ENCODE results near the gene ZBTB16. TPM values are rescaled to one million over a fixed set of nuclear protein-coding genes. Genes with fewer than 3 reads are reported as not detected.

Gene ZBTB16
- total RNA-seq, 1 donor: under 0.01 TPM

DNA sequence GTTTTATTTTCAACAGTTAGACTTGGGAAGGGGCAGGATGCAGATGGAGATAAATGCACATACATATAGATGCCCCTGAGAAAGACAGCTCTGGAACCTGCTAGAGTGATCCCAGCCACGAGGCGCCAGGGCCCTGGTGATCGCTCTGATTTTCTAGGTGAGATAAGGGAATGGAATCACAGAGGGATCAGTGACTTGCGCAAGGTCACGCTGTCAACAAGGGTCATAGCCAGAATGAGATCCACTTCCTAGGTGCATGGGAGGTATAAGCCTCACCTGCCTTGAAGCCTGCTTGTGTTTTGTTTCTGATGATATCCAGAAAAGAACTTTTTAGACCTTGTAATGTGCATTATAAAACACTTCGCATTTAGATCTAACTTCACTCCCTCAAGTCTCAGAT, 47.5 kb downstream of the ZBTB16 start:
- Histone ChIP-seq H3K4me1 (ENCODE audit: insufficient read depth, low read length) (no peaks in the 10 kb centered on the region), H3K36me3 (ENCODE audit: insufficient read depth, low read length) (no peaks in the 10 kb centered on the region), H3K27ac (ENCODE audit: low read depth, low read length) (no peak overlapping the region), H3K9me3 (ENCODE audit: low read depth, low read length) (no peaks in the 10 kb centered on the region), H4K20me1 (ENCODE audit: insufficient read depth, low read length) (no peaks in the 10 kb centered on the region), H3K27me3 (ENCODE audit: insufficient read depth, low read length) (peaks cover 34% of the 10 kb centered on the region), H3K4me3 (ENCODE audit: insufficient read depth, low read length) (no peak overlapping the region), H2AFZ (ENCODE audit: low read length) (no peak overlapping the region), H3K79me2 (ENCODE audit: insufficient read depth, low read length) (no peaks in the 10 kb centered on the region), H3K4me2 (ENCODE audit: insufficient read depth, low read length) (no peak overlapping the region)
- DNase-seq (ENCODE audit: insufficient read length, low spot score, missing footprints): no peak
- TF ChIP-seq, protein P1, sequence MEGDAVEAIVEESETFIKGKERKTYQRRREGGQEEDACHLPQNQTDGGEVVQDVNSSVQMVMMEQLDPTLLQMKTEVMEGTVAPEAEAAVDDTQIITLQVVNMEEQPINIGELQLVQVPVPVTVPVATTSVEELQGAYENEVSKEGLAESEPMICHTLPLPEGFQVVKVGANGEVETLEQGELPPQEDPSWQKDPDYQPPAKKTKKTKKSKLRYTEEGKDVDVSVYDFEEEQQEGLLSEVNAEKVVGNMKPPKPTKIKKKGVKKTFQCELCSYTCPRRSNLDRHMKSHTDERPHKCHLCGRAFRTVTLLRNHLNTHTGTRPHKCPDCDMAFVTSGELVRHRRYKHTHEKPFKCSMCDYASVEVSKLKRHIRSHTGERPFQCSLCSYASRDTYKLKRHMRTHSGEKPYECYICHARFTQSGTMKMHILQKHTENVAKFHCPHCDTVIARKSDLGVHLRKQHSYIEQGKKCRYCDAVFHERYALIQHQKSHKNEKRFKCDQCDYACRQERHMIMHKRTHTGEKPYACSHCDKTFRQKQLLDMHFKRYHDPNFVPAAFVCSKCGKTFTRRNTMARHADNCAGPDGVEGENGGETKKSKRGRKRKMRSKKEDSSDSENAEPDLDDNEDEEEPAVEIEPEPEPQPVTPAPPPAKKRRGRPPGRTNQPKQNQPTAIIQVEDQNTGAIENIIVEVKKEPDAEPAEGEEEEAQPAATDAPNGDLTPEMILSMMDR (IDR thresholded peaks at IDR 0.05; ENCODE audit: extremely low read depth, low read depth, low read length): no peak

DNA sequence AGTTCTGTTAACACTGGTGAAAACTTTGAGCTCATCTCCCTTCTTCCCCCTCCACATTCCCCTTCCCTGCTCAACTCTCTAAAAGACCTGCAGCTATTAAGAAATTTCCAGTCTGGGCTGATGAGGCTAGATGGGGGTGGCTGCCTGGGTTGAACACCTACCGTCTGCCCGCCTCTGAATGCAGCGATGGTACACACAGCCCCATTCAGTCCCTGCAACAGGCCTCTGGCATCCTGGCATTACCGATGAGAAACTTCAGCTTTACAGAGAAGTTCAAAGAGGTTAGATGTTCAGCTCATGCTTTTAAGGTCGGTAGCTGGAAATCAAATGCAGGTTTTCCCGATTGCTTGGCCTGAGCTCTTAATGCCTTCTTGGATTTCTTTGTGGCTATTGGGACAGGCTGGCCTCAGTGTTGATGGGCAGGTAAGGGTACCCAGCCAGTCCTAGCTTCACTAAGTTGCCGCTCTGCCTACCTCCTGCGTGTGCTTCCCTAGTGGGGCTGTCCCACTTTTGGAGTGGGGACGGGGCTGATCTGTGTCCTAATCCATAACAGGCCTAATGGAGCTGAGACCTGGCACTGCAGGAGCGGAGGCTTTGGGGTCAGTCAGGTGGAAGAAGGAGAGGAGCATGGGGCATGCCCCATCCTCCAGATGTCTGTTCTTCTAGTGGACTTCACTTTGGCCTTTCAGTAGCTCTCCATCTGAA, 49.1 kb downstream of the ZBTB16 start:
- H3K36me3 ChIP-seq (ENCODE audit: insufficient read depth, low read length): no peaks in the 10 kb centered on the region
- H2AFZ ChIP-seq (ENCODE audit: low read length): no peak overlapping the region
- H3K27ac ChIP-seq (ENCODE audit: low read depth, low read length): no peak overlapping the region
- TF ChIP-seq, protein P1 (IDR thresholded peaks at IDR 0.05; ENCODE audit: extremely low read depth, low read depth, low read length): no peak
- H3K9me3 ChIP-seq (ENCODE audit: low read depth, low read length): no peaks in the 10 kb centered on the region
- no peaks in the 10 kb centered on the region for H3K79me2 ChIP-seq (ENCODE audit: insufficient read depth, low read length)
- H3K27me3 ChIP-seq (ENCODE audit: insufficient read depth, low read length): peaks cover 42% of the 10 kb centered on the region
- no peak for DNase-seq (ENCODE audit: insufficient read length, low spot score, missing footprints)
- H4K20me1 ChIP-seq (ENCODE audit: insufficient read depth, low read length): no peaks in the 10 kb centered on the region
- no peak overlapping the region for H3K4me3 ChIP-seq (ENCODE audit: insufficient read depth, low read length)
- H3K4me1 ChIP-seq (ENCODE audit: insufficient read depth, low read length): no peaks in the 10 kb centered on the region
- no peak overlapping the region for H3K4me2 ChIP-seq (ENCODE audit: insufficient read depth, low read length)

DNA sequence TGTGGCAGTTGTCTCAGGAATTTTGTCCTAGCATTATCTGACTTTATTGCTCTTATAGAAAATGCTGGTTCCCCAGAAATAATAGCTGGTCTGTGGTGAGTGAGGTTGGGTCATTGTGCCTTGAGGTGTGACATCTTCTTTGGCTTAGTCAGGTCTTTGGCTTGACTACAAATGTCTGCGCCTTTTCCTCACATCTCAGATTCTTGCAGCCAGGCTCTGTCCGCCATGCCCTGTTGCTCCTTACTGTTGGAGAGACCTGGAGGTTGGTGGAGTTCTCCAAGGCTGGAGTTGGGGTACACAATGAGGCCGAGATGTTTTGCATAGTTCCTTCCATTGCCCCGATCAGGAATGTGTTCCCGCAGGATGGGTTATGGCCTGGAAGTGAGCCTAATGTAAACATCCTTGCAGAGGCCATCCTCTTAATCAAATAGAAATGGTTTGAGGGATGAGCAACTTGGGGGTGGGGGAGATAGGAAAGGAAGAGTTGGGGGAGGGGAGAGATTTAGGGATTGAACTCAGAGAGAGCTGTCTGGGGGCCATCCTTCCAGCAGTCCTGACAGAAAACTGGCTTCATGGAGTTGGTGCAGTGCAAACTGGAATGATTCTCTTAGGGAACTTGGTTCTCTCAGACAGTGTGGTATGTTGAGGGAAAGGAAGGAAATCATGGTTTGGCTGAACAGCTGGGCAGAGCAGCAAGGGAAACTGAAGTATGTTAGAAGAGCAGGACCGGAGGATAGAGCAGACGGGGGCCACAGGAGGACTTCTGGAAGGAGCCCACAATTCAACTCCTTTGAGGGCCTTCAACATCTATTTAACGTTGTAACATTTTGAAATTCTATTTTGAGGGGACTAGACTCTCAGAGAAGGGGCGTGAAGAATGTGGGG, 49.9 kb downstream of the ZBTB16 start:
- no peaks in the 10 kb centered on the region for H3K9me3 ChIP-seq (ENCODE audit: low read depth, low read length)
- H3K27me3 ChIP-seq (ENCODE audit: insufficient read depth, low read length): peaks cover 47% of the 10 kb centered on the region
- H3K4me3 ChIP-seq (ENCODE audit: insufficient read depth, low read length): no peak overlapping the region
- H3K4me2 ChIP-seq (ENCODE audit: insufficient read depth, low read length): no peak overlapping the region
- H3K36me3 ChIP-seq (ENCODE audit: insufficient read depth, low read length): no peaks in the 10 kb centered on the region
- no peaks in the 10 kb centered on the region for H4K20me1 ChIP-seq (ENCODE audit: insufficient read depth, low read length)
- H3K4me1 ChIP-seq (ENCODE audit: insufficient read depth, low read length): no peaks in the 10 kb centered on the region
- TF ChIP-seq, protein P1 (IDR thresholded peaks at IDR 0.05; ENCODE audit: extremely low read depth, low read depth, low read length): no peak
- DNase-seq (ENCODE audit: insufficient read length, low spot score, missing footprints): no peak
- H2AFZ ChIP-seq (ENCODE audit: low read length): no peak overlapping the region
- H3K79me2 ChIP-seq (ENCODE audit: insufficient read depth, low read length): no peaks in the 10 kb centered on the region
- no peak overlapping the region for H3K27ac ChIP-seq (ENCODE audit: low read depth, low read length)

DNA sequence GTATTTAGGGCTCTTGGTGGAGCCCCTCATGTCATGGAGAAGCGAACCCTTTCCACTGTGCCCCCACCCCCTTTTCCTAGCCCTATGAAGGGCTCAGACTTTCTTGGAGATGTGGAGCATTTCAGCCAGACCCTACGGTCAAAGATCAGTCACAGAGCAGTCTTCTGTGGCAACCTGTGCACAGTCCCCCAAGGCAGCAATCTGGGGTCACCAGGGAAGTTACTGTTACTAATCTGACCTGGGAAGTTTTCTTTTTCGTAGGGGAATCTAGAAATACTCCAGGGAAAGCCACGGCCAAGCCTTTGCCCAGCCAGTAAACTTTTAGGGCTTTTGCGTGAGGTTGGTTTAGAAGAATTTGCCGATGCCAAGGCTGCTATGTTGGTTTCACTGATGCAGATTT, 50.6 kb downstream of the ZBTB16 start:
- TF ChIP-seq, protein P1 (IDR thresholded peaks at IDR 0.05; ENCODE audit: extremely low read depth, low read depth, low read length): no peak
- Histone ChIP-seq H3K79me2 (ENCODE audit: insufficient read depth, low read length) (no peaks in the 10 kb centered on the region), H3K4me2 (ENCODE audit: insufficient read depth, low read length) (no peak overlapping the region), H3K4me1 (ENCODE audit: insufficient read depth, low read length) (no peaks in the 10 kb centered on the region), H3K4me3 (ENCODE audit: insufficient read depth, low read length) (no peak overlapping the region), H3K27ac (ENCODE audit: low read depth, low read length) (no peak overlapping the region), H4K20me1 (ENCODE audit: insufficient read depth, low read length) (no peaks in the 10 kb centered on the region), H3K27me3 (ENCODE audit: insufficient read depth, low read length) (peaks cover 51% of the 10 kb centered on the region), H2AFZ (ENCODE audit: low read length) (no peak overlapping the region), H3K9me3 (ENCODE audit: low read depth, low read length) (no peaks in the 10 kb centered on the region), H3K36me3 (ENCODE audit: insufficient read depth, low read length) (no peaks in the 10 kb centered on the region)
- DNase-seq (ENCODE audit: insufficient read length, low spot score, missing footprints): no peak
